Retinal pigment epithelial cell (primary cell): ENCODE results near the gene ADAMTS2.
A peak's percentile ranks its signal among the peaks of the same experiment; 100 is the strongest.

ENCODE experiments used
- DNase-seq: peaks from one replicate; pipeline ENCODE4 v3.0.0-alpha.2; 2010; ENCODE audit warnings: low read depth
- H3K4me3 ChIP-seq: 2 replicates; pipeline ENCODE4 v1.5.1; 2011; ENCODE audit warnings: mild to moderate bottlenecking, low read length, control low read depth, moderate library complexity
- TF ChIP-seq, protein P1 (sequence below): conservative IDR thresholded peaks from 2 replicates; pipeline ENCODE4 v1.5.1; 2011; ENCODE audit warnings: low read depth, low read length, control low read depth, inconsistent platforms

ADAMTS2 gene

DNA sequence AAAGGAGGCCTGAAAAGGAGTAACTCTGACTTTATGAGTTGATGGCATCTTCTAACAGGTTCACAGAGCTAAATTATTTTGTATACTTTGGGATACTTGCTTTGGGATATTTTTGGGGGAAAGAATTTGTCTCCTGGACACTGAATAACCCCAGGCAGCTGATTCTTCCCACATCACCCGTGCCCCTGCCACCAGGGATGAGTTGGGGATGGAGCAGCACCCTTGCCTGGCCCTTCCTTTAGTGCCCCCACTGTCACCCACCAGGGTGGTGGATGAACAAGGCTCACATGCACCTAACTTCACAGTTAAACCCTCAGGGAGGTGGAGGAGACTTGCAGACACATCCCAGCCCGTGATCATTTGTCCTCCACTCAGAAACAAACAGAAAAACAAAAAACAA lies 2.3 kb upstream of the ADAMTS2 start:
- no peak overlapping the region for H3K4me3 ChIP-seq
- no peak for DNase-seq
- TF ChIP-seq, protein P1, sequence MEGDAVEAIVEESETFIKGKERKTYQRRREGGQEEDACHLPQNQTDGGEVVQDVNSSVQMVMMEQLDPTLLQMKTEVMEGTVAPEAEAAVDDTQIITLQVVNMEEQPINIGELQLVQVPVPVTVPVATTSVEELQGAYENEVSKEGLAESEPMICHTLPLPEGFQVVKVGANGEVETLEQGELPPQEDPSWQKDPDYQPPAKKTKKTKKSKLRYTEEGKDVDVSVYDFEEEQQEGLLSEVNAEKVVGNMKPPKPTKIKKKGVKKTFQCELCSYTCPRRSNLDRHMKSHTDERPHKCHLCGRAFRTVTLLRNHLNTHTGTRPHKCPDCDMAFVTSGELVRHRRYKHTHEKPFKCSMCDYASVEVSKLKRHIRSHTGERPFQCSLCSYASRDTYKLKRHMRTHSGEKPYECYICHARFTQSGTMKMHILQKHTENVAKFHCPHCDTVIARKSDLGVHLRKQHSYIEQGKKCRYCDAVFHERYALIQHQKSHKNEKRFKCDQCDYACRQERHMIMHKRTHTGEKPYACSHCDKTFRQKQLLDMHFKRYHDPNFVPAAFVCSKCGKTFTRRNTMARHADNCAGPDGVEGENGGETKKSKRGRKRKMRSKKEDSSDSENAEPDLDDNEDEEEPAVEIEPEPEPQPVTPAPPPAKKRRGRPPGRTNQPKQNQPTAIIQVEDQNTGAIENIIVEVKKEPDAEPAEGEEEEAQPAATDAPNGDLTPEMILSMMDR, result no peak

DNA sequence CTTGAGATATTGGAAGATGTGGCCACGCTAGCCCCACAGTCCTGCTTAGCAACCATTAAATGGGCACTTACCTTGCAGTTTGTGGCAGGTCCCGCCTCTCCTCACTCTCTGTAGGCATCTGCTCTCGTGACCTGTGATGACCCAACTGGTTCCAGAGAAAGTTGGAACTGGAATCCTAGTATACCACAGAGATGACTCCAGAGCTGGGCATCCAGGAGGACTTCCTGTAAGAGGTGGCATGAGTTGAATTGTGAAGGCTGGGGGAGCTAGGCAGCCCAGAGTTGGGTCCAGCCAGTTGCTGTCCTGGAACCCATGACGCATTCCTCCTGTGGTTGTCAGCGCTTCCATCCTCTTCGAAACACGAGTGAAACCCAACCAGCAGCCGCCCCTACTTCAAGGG lies 1.6 kb upstream of the ADAMTS2 start:
- no peak for DNase-seq
- TF ChIP-seq, protein P1, result no peak
- H3K4me3 ChIP-seq, result no peak overlapping the region

DNA sequence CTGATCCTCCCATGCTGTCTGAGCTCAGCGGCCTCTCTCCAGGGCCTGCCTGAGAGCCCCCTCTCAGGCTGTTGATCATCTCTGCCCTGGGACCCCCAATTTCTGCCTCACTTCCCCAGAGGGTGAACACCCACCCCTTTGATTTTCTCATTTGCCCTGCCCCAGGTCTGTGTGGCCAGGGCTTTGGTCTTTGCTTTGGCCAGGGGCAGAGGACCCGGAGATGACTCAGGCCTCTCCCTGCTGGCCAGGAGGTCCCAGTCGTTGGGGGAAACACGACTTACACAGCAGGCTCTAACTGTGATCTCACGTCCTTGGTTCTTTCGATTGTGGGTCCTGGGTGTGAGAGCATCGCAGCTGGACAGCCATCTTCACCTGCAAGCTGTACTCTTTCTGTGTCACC lies 1.1 kb upstream of the ADAMTS2 start:
- no peak for DNase-seq

DNA sequence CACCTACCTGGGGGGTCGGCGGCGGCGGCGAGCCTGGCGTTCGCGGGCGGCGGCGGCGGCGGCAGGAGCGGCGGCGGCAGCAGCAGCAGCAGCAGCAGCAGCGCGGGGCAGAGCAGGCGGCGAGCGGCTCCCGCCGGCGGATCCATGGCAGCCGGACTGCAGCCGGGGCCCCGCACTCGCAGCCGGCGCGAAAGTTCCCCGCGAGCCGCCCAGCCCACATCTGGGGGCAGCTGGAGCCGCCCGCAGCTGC lies 153 bp downstream of the ADAMTS2 start:
- no peak overlapping the region for H3K4me3 ChIP-seq
- TF ChIP-seq, protein P1, result no peak
- DNase-seq, result no peak

More for the DNA sequence above, 1.1 kb upstream of the ADAMTS2 start:
- H3K4me3 ChIP-seq, result no peak overlapping the region
- TF ChIP-seq, protein P1, result no peak

DNA sequence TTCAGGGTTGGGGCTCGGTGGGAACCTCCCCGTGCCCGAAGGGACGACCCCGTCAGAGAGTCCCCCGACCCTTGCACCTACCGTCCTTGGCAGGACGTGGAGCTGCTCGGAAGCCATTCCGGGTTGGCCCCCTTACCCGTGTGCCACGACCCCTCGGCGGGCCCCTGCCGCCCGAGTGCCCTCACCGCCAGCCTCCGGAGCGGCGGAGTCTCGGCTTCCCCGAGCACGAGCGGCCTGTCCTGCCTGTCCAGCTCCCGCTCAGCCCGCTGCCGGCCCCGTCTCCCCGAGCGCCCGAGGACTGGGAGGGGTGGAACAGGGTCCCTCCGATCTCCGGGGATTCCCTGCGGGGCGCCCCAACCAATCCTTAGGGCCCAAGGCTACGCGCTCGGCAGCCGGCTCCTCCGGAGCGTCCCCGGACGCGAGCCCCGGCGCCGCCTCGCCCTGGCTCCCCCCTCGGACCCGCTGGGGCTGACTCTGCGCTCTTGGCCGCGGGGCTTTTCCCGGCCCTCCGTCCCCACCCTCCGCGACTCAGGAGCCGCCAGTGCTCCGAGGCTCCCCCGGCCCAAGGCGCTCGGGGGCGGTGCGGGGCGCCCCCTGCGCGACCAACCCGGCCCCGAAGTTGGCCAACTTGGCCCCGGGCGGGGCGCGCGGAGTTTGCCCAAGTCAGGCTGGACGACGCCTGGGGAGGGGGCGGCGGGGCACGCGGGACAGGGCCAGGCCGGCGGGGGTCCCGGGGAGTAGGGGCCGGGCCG lies 654 bp downstream of the ADAMTS2 start:
- peak overlapping the region; percentile 51 for H3K4me3 ChIP-seq
- TF ChIP-seq, protein P1, result no peak
- no peak for DNase-seq

DNA sequence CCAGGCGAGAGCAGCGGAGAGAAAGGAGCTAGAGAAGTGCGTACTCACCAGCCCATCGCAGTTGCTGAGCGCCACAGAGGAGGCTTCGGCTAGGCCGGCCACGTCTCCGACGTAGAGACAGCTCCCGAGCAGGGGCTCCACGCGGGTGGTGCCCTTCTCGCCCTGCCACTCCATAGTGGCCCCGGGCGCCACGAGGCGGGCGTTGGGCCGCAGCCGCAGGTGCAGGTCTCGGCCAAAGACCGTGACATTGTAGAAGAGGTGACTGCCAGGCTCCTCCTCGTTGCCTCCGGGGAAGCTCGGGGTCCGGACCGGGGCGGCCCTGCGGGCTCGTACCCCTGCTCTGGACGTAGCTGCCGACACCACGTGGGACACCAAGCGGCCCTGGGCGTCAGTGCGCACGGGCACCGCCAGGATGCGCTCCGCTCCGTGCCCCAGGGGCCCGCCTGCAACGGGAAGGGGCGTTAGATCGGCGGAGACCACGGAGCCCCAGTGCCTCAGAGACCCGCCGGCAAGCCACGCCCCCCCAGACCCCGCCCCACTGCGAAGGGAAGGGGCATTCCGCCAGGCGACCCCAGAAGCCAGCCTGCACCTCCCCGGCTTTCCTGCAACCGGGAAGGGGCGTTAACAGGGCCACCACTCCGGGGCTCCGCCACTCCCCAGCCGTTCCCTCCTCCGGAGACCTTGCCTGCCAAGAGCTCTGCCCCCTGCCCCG lies 1.4 kb downstream of the ADAMTS2 start:
- TF ChIP-seq, protein P1, result peak; percentile 45

More for the DNA sequence above, 1.4 kb downstream of the ADAMTS2 start:
- peak overlapping the region; percentile 51 for H3K4me3 ChIP-seq
- DNase-seq, result no peak
